Measurements from ENCODE around the gene TACC2.

TACC2 gene

GRCh38 chr10:122182308-122182707 is 193.3 kb downstream of the TACC2 start:
- no peak for DNase-seq (ENCODE audit: extremely low read depth, insufficient read length)
- no peak overlapping the region for H3K4me3 ChIP-seq (replicated peaks; ENCODE audit: low read depth, low read length)
- no peaks in the 10 kb centered on the region; the same call in 1 of the 2 replicates for H3K27me3 ChIP-seq (replicated peaks; ENCODE audit: control insufficient read depth, insufficient read depth, low read length)
- no peaks in the 10 kb centered on the region for H3K36me3 ChIP-seq (ENCODE audit: control insufficient read depth, insufficient read depth, low read length)
- no peak for TF ChIP-seq CTCF (IDR thresholded peaks at IDR 0.05; ENCODE audit: insufficient read depth, low read length, poor library complexity, severe bottlenecking)

- H3K27me3 ChIP-seq (replicated peaks; ENCODE audit: control insufficient read depth, insufficient read depth, low read length), result no peaks in the 10 kb centered on the region; the same call in 1 of the 2 replicates
- TF ChIP-seq CTCF (IDR thresholded peaks at IDR 0.05; ENCODE audit: insufficient read depth, low read length, poor library complexity, severe bottlenecking), result no peak
- H3K4me3 ChIP-seq (replicated peaks; ENCODE audit: low read depth, low read length), result no peak overlapping the region
- DNase-seq (ENCODE audit: extremely low read depth, insufficient read length), result no peak
- no peaks in the 10 kb centered on the region for H3K36me3 ChIP-seq (ENCODE audit: control insufficient read depth, insufficient read depth, low read length)
Measured at GRCh38 chr10:122184254-122184653, 195.3 kb downstream of the TACC2 start.

GRCh38 chr10:122185643-122186042 is 196.7 kb downstream of the TACC2 start:
- H3K4me3 ChIP-seq (replicated peaks; ENCODE audit: low read depth, low read length), result no peak overlapping the region
- H3K27me3 ChIP-seq (replicated peaks; ENCODE audit: control insufficient read depth, insufficient read depth, low read length), result no peaks in the 10 kb centered on the region
- TF ChIP-seq CTCF (IDR thresholded peaks at IDR 0.05; ENCODE audit: insufficient read depth, low read length, poor library complexity, severe bottlenecking), result no peak
- no peaks in the 10 kb centered on the region for H3K36me3 ChIP-seq (ENCODE audit: control insufficient read depth, insufficient read depth, low read length)
- no peak for DNase-seq (ENCODE audit: extremely low read depth, insufficient read length)

- TF ChIP-seq CTCF (IDR thresholded peaks at IDR 0.05; ENCODE audit: insufficient read depth, low read length, poor library complexity, severe bottlenecking), result no peak
- no peak for DNase-seq (ENCODE audit: extremely low read depth, insufficient read length)
- Histone ChIP-seq H3K36me3 (ENCODE audit: control insufficient read depth, insufficient read depth, low read length) (no peaks in the 10 kb centered on the region), H3K4me3 (replicated peaks; ENCODE audit: low read depth, low read length) (no peak overlapping the region), H3K27me3 (replicated peaks; ENCODE audit: control insufficient read depth, insufficient read depth, low read length) (no peaks in the 10 kb centered on the region)
Measured at GRCh38 chr10:122186816-122187810, 198.2 kb downstream of the TACC2 start.

GRCh38 chr10:122188706-122189105 is 199.7 kb downstream of the TACC2 start:
- H3K36me3 ChIP-seq (ENCODE audit: control insufficient read depth, insufficient read depth, low read length), result no peaks in the 10 kb centered on the region
- no peak for TF ChIP-seq CTCF (IDR thresholded peaks at IDR 0.05; ENCODE audit: insufficient read depth, low read length, poor library complexity, severe bottlenecking)
- no peaks in the 10 kb centered on the region for H3K27me3 ChIP-seq (replicated peaks; ENCODE audit: control insufficient read depth, insufficient read depth, low read length)
- no peak for DNase-seq (ENCODE audit: extremely low read depth, insufficient read length)
- no peak overlapping the region for H3K4me3 ChIP-seq (replicated peaks; ENCODE audit: low read depth, low read length)
